ENCODE results near the gene CA12.
"Not testable (repeated sequence)": the region's sequence is repeated elsewhere in the genome, so short reads cannot be mapped to it uniquely, and the experiment has no call there.

Gene CA12

DNA sequence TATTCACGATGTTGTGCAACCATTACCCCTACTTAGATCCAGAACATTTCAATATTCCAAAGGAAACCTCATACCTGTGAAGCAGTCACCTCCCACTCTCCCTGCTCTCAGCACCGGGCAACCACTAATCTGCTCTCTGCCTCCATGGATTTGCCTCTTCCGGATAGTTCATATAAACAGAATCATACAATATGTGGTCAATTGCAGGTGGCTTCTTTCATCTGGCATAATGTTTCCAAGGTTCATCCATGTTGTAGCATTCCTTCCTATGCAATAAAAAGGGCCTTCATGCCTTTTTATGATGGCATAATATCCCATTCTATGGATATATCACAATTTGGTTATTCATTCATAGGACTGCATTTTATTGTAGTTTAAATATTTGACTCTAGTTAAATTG is 23.9 kb downstream of the CA12 start:
- DNase-seq: no peak

DNA sequence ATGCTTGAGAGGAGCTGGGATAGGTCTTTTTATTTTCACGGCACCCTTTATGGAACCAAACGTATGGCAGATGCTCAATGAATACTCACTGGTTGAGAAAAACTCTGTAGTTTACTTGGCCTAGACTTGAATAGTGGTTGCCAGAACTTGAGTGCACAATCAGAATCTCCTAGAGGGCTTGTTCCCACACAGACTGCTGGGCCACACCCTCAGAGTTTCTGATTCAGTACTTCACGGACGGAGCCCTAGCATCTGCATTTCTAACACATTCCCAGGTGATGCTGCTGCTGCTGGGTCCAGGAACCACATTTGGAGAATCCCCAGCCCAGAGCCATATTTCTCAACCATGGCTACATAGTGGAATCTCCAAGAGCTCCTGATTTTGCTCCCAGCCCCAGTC is 24.6 kb downstream of the CA12 start:
- no peak for DNase-seq

DNA sequence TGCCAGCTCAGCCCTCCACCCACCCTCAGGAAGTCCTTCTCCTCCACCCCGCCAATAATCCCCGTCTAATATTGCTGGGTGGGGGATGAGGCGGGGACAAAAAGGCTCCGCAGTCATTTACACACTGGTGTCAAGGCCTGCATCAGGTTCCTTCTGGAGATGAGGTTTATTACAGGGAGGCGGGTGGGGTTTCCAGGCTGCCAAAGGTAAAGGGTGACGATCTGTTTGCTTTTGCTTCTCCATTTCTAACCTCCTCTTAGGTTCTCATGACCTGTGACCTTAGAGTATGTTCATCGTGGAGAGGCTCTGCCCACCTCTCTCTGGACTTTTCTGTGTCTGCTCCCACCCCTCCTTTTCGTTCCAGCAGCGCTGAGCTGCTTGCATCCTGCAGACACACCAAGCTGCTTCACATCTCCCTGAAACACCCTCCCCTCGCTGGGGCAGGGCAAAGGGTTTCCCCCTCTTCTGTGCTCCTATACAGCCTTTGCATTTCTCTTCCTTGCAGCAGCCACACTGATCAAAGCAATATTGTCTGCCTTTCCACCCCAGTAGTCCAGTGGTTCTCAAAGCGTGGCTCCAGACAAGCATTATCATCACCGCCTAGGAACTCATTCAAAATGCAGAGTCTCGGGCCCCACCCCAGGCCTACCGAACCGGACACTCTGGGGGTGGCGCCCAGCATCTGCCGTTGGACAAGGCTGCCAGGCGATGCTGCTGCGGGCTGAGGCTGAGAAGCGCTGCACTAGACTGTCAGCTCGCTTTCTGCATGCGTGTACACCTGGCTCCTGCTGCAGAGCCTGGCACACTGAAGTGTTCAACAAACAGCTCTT is 26.6 kb downstream of the CA12 start:
- peak; percentile 48 for DNase-seq

DNA sequence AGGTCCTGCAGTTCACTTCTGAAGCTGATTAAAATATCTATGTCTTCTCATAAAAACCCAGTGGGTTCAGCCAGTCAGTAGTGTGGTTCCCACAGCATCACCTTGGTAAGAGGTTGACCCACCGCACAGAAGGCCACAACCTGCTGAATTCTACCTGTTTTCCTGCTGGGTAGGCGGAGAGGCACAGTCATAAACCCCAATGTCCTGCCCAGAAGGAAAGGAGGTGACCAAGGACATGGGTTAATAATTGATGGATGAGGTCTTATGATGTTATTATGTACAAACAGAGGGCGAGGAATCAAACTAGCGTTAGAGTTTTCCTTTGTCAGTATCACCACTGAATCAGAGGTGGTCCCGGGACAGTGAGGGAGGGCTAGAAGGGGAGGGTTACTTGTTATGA is 27.8 kb downstream of the CA12 start:
- no peak for DNase-seq

DNA sequence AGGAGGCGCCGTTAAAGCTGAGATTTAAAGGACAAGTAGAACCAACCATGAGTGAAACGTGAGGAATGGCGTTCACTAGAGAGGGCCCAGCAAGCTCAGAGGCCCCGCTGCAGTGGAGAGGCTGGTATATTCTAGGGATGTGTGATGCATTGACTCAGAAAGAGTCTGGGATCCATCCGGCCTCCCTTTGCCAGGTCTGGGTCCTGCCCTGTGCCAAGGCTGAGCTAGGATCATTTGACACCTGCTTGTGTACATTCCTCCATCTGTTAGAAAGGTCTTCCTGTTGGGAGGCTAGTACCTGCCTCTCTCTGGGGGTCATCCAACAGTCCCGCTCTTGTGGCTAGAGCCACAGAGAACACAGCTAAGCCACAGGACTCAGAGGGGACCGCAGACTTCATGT is 28.4 kb downstream of the CA12 start:
- no peak for DNase-seq

DNA sequence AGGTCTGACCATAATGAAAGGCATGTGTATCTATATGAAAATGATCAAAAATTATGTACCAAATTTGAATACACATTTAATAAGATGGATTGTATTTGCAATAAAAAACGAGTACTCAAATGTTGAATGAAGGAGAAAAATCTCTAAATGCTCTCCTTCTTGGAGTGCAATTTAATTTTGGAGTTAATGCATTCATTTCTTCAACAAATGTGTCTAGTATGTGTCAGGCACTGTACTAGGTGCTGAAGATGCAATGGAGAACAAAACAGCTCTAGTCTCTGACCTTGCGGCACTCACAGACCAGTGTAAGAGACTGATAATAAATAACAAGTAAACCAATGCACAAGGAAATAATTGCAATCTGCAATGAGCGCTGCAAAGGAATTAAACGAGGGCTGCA is 28.8 kb downstream of the CA12 start:
- no peak for DNase-seq

DNA sequence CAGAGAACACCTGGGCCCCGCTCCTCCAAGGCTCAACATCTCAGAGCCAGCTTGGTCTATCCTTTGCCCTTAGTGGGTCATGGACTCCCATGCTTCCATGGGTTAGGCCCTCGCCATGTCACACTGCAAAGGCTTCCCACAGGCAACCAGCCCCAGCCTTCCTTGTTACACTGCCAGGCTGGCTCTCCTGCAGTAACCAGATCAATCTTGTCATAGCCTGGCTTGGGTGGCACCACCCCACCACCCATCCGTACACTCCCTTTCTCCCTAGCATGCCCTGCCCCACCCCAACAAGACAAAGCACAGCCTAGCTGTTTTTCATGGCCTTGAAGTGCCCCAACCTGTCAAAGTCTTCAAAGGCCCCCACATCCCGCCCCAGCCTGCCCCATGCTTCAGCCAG is 30.5 kb downstream of the CA12 start:
- DNase-seq: no peak

DNA sequence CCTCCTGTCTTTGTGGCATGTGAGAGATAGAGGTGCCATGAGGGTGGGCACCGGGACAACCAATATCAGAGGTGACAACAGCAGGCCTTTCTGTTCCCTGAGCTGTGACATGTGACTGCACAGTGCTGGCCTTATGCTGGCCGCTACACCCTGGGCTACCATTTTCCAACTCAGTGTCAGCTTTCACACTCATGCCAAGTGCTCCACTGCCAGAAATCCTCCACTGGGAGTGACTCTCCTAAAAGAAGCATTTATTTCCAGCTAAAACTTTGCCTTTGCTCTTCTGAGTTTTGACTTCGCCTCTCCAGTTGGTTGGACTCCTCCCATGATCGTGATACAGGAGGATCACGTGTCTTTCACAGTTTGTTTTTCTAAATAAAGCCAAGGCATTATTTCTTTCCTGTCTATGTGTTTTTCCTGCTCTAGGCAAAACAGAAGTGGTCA is 31.4 kb downstream of the CA12 start:
- DNase-seq: no peak

DNA sequence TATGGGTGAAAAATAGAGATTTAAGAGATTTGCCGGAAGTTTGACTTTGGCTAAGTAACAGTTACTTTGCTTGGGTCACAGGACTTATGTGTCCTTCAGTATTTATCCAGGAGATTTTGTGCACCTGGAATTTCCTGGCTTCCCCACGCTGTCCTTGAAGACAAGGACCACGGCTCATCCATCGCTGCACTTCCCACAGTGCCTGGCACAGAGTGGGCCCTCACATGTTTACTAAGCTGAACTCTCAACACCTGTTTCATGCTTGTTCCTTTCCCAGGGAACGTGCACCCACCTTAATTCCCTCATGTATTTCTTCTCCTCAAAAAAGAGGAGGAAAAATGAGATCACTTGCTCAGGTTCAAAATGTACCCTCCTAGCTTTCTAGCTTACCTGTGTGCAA is 32.0 kb downstream of the CA12 start:
- DNase-seq: no peak

DNA sequence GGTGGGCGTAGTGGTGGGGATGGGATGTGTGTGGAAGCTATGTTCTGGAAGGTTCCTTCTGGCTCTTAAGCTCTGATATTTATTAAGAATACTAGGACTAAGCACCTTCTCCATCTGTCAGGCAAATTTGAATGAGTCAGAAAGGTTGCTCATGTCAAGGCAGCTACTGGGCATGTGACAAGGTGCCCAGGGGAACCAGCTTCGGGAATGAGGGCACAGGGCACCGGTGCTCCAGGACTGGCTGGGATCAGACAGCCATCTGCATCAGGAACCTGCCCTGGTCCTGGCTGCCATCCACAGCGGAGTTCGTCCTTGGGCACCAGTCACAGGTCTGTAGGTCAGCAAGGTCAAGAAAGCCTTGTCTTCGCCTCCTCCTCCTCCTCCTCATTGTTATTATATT is 32.5 kb downstream of the CA12 start:
- DNase-seq: no peak

DNA sequence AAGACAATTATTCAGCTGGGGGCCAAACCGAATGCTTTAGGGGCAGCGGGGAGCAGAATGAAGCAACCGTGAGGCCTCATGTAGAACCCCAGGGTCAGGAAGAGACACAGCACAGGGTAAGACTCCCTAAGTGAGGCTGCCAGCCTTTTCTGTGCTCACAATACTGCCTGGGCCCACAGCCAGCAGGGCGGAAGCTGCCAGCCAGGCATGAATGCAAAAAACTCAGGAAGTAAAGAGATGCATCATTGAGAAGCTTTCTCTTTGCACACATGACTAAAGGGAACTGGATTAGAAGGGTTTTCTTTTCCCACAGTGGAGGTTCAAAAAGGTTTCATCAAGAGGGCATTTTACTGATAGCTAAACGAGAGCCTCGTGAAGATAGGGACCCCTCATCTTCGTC is 33.3 kb downstream of the CA12 start:
- DNase-seq: no peak

DNA sequence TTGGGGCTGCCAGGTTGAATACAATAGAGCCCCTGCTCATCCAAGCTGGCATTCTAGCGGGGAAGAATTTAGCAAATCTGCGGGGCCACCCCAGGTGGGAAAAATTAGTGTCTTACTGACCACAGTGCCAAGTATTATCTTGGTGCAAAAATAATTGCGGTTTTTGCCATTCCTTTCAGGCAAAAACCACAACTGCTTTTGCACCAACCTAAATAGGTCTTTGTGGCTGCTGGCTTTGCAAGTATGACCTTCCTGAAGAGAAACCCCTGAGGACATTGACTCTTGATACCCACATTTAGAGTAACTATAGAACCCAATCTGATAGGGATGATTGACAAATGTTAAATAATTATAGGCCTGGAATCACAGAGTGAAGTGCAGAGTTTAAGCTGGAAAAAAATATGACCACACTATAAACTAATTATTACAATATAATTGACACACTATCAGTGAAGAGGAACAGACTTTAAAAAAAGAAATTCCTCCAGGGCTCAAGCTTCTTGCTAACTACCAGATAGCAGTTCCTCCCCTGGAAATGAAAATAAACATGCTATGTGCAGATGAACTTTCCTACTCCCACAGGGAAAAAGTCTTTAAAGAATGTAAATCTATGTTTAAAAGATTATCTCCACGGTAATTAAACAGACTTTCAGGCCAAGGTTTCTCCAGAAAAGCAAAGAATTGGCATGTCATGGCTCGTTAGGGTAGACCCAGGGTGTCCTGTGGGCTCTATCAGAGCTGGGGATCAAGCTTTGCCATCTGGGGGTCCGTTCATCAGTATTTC is 34.4 kb downstream of the CA12 start:
- no peak for DNase-seq

DNA sequence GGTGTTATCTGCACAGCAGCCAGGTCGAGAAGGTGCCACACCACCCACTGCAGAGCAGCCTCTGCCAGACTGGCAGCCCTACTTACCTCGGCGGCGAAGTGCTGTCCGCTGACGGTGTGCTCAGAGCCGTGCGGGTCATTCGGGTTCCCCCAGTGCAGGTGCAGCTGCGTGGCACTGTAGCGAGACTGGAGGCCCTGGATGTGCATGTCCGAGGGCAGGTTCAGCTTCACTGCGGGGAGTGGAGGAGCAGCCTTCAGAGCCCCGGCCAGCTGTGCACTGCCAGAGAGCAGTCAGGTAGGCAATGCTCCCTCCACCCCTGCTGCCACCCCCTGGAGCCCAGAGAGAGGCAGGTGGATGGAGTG is 36.3 kb downstream of the CA12 start:
- DNase-seq: no peak

DNA sequence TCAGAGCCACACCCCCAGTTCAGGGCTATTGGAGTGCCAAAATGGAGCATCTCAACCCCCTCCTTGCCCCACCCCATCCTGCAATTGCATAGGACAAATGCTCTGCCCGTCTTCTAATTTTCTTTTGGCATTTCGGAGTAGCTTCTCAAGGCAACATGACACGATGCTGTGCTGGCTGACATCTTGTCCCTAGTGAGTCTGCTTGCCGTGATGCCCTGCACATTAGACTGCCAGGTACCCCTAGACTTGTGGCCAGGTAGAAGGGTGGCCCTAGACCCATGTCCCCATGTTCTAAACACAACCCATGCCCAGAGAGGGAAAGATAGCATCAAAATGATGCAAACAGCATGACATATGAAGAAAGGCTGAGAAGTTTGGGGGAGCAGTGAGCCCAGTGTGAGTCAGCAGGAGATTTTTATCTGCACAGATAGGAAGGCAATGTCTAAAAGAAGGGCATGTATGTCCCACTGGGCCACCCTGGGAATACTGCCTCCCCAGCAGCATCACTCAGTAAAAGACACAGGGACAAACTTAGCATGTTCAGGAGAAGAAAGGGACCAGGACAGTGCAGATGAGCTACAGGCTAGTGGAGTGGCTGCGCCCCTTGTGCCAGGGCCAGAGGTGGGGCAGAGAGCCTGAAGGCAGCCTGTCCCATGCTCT is 36.8 kb downstream of the CA12 start:
- no peak for DNase-seq

DNA sequence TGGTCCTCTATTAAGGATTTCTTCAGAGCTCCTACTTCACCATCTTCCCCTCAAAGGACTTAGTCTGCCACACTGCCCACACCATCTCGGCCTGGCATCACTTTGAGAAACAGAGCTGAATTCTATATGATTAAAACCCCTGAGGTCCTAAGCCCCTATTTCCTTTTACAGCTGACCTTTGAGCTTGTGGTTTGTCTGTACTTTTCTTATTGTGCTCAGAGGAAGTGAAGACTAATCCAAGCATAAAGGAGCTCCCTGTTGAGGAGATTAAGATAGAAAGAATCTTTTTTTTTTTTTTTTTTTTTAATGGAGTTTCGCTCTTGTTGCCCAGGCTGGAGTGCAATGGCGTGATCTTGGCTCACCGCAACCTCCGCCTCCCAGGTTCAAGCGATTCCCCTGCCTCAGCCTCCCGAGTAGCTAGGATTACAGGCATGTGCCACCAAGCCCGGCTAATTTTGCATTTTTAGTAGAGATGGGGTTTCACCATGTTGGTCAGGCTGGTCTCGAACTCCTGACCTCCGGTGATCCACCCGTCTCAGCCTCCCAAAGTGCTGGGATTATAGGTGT is 38.6 kb downstream of the CA12 start:
- not testable (repeated sequence) for DNase-seq

DNA sequence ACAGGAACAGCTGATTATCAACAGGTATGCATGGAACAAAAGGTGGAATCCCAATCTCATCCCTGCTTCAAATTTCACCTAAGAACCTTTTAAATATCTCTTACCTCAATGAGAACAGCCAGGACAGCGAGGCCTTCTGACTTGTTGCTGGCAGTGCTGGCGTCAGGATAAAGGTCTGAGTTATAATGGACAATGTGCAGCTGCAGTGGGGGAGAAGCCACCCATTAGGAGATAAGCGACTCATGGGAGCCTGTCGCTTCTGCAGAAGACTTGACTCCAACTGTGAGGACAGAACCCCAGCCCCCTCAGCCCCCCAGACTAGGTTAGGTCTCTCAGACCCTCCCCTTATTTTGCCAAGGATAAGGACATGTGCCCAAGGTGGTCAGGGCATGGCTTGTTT is 39.7 kb downstream of the CA12 start:
- no peak for DNase-seq

DNA sequence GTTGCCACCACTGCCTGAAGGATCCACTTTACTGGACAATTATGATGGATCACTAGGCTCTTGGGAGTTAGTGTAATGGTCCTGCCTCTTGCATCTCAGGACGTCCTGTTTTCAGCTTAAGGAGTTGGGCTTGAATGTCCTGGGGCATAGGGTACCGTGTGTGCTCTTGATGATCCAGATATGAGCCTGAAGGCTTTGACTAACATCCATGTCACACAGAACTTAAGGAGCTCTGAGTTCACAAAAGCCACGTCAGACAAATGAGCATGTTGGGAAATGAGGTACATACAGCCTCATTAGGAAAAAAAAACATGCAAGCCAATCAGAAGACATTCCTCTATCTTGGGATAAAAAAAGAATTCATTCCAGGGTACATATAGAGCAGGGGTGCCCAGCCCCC is 40.8 kb downstream of the CA12 start:
- no peak for DNase-seq

DNA sequence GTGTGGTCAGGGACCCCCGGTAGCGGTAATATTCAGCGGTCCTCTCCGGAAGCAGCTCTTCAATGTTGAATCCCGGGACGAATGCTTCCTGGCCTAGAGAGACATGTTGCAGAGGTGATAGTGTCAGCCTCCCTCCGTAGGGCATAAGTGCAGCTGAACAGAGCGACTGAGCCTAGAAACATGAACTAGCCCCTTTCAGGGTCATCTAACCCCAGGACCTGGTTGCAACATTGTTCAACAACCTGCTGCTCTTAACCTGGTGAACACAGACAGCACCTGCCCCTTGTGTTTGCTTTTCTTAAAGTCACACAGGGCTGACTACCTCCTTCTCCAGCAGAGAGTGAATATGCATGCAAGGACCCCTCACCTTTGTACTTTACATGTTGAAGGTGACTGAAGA is 41.3 kb downstream of the CA12 start:
- DNase-seq: no peak

DNA sequence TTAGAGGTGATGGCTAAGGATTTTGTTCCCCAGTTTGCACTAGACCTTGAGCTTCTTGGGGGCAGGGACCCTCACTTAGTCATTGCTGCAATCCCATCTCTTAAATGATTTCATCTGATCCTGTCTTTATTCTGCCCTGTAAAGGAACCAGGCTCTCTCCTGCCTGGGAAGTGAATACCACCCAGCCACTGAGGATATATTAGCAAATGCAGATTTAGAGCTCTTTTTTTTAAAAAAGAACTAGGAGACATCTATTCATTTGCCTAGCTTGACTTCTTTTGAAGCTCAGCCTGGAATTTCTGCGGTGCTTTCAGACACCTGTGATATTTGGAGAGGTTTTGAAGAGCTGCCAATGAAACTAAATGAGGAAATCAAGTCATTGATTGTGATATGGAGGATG is 41.8 kb downstream of the CA12 start:
- no peak for DNase-seq

DNA sequence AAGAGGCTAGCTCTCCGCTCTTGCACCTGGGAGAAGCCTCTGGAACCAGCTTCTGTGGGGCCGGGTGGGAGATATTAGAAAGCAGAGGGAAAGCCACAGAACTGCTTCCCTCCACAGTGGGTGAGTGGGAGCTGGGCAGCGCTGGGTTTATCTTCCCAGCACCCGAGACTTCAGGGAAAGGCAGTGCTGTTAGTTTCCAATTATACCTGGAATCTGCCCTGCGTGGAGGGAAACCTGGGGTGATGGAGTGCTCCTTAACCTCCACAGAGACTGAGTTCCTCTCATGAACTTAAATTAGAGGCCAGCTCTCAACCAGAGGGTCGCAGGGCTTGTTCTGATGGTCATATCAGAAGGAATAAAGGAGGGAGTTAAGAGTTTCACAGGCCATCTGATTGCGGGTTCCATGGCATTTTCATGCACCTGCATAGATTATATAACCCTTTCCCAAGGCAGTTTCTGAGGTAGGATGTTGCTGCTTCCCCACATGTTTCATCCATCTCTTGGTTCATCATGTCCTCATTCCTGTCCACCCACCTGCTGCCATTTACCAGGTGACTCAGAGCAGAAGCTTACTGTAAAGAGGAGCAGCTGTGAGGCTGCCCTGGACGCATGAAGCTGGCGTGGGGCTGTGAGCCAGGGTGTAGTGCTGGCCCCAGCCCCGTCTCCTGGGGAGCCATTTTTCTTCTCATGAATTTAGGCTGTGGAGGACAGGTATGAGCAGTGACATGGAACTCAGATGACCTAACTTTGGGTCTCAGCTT is 42.5 kb downstream of the CA12 start:
- no peak for DNase-seq

DNA sequence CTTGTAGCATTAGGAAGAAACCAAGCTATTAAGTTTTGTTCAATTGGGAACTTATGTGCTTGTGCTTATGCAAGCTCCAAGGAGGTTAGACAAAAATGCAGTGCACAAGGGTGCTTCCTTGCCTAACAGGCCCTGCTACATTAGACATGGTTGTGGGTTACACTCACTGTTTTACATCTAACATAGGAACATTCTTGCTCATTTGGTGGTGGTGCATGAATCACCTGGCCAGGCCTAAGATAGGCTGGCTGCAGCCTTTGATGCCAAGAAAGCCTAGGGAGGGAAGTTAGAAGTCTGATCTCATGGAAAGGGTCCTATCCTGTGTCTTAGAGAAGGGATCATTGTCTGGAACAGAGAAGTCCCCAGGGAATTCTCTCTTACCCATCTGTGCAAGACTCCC is 43.5 kb downstream of the CA12 start:
- no peak for DNase-seq

DNA sequence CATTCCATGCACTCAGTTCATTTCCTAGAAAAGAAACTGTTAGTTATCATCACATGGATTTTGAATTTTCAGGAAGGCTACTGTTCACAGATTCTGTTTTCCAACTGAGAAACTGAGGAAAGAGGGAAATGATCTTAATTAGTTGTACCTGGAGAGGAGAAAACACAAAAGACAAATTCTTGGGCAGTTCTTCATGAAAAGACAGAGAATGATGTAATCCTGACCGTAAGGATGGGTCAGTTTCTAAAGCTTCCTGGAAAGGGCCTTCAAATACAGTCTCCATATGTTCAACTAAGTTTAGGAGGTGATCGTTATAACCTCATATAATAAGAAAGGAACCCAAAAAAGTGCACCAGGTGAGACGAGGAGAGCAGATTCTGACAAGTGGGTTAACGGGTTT is 44.6 kb downstream of the CA12 start:
- DNase-seq: no peak

Measured in right kidney (tissue), 1 donor.